Skin of body (tissue), 2 donors: ENCODE data around the gene FAM72A. TPM values are rescaled to one million over a fixed set of nuclear protein-coding genes. Genes with fewer than 3 reads are reported as not detected.
"Not testable (repeated sequence)": the region's sequence is repeated elsewhere in the genome, so short reads cannot be mapped to it uniquely, and the experiment has no call there.

Experiments used
- DNase-seq: peaks from one replicate; lab custom pipeline; 2025; lab: John Stamatoyannopoulos, UW
- total RNA-seq: library from RNA; depleted of rRNA; stranded (reverse); fragments of >200 nt; gene quantifications from one replicate; pipeline ENCODE4 v1.2.3, GENCODE V29; 2014

FAM72A gene
- total RNA-seq, 1 donor from 2014 or later = 2.8 TPM

DNA sequence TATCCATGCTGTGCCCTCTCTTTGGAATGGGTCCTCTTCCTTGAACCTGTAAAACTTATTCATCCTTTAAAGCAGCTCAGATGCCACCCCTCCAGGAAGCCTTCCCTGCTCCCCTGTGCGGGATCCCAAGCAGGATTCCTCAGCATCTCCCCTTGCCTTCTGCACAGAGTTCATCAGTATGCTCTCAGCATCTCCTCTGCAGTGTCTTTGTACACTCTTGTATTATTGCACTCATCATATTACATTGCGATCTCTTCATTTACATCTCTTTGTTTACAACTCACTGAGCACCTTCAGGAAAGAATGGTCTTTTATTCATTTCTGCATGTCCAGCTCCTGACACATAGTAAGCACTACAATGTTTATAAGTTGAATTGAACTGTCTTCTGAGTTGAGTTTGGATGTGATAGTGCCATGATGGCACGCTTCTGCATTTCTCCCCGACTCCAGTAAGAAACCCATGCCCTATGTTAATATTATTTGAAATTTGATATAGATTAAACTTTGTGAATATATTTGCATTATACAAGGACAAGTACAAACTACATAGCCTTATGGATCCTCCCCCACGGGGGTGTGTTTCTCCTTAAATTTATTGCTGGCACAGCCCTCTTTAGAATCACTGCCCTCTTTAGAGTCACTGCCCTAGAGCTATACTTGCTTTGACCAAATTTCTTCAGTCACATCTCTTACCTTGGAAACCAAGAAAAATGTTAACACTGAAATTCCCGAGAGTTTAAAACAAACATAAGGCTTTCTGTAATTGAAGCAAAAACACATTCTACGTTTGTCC, 13.2 kb upstream of the FAM72A start:
- DNase-seq = not testable (repeated sequence)

DNA sequence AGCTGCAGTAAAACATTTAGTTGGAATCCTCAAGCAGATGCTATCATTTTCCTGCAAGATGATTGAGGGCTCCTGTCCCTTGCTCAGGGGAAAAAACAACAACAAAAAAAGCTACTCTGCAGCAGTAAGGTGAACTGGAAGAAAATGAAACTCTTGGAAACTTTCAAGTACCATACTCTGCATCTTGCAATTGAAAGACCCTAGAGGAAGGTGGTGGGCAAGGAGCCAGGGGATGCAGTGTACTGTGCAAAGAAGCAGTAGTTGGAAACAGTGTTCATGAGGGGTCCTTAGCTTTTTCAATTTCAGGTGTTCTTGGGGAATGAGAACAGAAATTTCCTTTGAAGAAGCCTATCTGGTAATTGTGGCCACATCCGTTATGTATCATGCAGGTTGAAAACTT, 8.2 kb upstream of the FAM72A start:
- DNase-seq = not testable (repeated sequence)

DNA sequence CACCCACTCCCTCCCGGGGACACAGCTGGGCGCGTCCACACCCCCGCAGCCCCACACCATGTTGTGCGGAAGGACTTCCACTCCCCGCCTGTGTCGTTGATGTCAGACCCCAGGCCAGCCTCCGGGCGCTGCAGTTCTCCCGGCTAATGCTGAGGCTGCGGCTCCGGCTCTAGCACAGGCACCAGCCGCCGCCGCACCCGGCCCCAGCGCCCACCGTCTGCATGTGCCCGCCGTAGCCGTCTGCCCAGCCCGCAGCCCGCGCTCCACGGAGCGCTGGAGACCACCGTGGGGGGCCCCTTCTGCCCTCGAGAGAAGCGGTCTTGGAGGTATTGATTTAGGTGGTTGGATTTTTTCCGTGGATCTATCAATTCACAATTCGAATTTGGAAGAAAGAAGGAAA, 2.9 kb upstream of the FAM72A start:
- DNase-seq = not testable (repeated sequence)

DNA sequence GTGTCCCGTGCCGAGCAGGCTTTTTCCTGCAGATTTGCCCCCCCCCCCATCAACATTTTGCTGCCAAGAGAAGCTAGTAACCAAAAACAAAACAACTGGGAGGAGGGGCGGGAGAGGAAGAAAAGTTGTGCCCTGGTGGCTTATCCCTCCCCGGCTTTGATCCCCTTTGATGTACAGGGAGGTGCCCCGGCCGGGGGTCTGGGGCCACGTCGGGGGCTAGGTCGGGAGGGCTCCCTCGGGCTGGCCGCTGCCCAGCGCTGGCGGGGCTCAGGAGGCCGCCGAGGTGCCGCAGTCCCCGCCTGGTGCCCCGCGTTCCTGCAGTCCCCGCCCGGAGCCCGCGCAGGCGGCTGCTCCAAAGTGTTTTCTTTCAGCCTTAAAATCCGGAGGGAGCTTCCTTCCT, 2.2 kb upstream of the FAM72A start:
- not testable (repeated sequence) for DNase-seq

DNA sequence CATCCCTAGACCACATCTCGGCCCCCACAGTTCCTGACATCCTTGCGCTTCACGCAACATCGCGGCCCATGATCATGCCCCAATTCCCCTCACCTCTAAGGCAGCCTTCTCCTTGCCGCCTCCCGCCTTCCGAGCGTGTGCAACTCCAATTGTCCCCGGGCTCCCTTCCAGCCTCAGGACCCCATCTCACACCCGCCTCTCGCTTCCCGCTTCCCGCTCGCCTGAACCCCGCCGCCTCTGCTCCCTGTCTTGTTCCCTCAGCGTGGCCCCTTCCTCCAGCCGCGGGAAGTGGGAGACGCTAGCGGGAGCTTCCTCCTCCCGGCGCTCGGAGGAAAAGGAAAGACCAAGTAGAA, 1.5 kb upstream of the FAM72A start:
- not testable (repeated sequence) for DNase-seq

DNA sequence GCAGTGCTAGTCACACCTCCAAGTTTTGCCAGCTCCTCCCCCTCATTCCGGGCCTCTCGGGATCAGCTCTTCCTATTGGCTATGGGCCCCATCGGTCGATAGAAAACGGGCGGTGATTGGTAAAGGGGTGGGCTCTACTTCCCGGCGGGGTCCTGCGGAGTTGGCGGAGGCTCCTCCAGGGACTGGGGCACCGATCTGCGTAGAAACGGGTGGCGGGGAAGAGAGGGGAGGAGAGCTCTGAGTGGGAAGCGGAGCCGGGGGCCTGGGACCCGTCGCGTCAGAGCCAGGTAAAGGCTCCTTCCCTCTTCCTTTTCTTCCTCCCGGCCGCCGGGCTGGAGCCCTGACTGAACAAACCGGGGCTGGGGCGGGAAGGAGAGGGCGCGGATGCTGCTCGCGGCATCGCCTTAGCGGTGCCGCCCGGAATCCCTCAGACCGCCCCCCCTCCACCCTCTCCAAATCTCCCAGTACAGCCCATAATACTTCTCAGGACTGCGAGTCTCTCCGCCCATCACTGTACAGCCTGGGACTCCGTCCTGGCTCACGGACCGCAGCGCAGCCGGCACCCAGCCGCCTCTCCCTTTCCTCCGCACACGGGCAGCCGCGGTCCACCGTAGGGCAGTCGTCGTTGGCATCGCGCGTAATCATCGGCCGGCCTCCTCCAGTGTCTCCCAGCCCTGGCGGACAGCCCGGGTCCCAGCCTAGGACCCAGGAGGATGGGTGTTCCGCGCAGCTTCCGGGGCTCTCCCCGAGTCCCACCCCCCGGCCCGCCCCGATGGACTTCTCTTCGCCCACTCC, 922 bp upstream of the FAM72A start, which contains the start of gene SRGAP2:
Gene SRGAP2, plus strand, starts transcription at position 178 of the 795 bp plus-strand sequence. CDS start 2,430 bp downstream, outside the sequence.
- DNase-seq = not testable (repeated sequence)

DNA sequence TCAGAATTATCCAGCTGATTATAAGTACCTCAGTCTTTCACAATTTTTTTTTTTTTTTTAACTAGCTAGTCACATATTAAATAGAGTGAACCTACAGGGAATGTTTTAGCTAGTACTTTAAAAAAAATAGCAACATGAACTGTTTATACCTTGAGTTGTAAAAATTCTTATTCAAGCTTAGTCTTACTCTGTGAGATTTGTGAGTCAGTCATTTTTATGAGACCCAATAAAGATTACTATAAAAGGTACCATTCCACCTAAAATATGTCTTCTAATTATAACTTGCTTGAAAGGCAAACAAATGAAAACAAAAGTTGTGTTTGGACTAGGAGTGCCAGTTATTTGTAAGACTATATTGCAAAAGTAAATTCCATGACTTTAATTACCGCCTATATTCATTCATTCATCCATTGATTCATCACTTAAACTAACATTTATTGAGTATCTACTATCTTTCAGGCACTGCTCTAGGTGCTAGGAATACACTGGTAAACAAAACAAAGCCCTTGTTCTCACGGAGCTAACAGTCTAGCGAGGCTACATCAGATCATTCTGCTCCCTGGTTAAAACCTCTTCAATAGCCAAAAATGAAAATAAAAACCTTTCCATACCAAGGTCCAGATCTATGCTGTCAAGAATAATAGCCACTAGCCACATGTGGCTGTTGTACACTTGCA, 5.8 kb downstream of the FAM72A start:
- DNase-seq = not testable (repeated sequence)

DNA sequence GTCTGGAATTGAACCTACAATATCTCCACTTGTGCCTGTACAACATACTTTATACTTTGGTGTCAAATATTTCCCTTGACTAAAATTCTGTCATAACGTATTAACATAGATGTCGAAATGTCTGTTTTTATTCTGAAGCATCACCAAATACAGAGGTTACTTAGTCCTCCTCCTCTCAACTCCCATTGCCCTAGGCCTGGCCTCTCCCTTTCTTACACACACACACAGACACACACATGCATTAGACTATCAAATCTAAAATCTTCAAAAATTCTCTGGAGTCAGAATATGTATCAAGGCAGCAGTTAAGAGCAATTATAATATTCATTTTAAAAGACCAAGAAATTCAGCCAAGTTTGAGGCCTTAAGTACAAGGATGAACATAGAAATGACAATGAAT, 7.5 kb downstream of the FAM72A start:
- not testable (repeated sequence) for DNase-seq

DNA sequence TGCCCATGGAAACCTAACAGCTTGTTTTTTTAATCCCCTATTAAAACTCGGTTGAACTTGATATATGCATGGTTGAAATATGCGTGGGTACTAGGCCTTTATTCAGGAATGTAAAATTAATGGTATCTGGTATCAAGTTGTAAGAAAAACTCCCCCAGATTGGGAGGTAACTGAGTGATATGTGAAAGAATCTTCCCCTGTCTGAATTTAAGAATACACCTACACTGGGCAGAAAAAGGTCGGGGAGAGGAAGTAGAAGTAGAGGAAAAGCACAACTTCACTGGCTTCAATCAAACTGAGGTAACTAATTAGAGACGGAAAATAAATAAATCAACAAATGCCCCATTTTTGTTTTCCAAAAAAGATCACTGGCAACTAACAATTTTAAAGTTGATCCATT, 15.8 kb downstream of the FAM72A start:
- DNase-seq = not testable (repeated sequence)

DNA sequence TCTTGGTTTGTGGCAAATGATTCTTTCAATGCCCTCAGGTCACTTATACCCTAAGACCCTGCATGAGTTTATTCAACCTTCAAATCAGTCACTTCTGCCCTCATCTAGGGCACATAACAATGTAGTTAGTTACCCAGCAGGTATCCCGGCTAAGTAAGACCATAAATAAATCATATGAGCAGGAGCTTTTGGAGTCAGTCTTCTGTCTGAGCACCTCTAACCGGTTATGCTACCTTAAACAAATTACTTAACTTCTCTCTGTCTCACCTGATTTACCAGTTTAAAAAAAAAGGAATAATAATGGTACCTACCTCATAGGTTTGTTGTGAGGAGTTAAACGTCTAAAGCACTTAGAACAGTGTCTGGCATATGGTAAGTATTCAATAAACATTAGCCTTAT, 16.9 kb downstream of the FAM72A start:
- not testable (repeated sequence) for DNase-seq

DNA sequence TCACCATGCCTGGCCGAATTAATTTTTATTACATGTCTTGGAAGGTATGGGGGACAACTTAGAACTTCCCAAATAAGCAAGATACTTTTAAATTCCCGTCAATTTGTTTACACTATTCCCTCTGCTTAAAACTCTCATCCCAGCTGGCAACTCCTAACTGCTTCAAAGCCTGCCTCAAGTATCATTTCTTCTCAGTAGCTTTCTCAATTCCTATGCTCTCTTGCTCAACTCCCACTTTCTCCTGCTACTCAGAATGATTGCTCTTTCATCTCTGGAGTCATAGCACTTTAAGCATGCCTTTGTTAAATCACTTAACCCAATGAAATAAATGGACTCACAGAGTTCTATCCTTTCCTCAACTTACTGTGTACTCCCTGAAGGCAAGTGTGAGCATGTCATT, 18.9 kb downstream of the FAM72A start:
- not testable (repeated sequence) for DNase-seq

DNA sequence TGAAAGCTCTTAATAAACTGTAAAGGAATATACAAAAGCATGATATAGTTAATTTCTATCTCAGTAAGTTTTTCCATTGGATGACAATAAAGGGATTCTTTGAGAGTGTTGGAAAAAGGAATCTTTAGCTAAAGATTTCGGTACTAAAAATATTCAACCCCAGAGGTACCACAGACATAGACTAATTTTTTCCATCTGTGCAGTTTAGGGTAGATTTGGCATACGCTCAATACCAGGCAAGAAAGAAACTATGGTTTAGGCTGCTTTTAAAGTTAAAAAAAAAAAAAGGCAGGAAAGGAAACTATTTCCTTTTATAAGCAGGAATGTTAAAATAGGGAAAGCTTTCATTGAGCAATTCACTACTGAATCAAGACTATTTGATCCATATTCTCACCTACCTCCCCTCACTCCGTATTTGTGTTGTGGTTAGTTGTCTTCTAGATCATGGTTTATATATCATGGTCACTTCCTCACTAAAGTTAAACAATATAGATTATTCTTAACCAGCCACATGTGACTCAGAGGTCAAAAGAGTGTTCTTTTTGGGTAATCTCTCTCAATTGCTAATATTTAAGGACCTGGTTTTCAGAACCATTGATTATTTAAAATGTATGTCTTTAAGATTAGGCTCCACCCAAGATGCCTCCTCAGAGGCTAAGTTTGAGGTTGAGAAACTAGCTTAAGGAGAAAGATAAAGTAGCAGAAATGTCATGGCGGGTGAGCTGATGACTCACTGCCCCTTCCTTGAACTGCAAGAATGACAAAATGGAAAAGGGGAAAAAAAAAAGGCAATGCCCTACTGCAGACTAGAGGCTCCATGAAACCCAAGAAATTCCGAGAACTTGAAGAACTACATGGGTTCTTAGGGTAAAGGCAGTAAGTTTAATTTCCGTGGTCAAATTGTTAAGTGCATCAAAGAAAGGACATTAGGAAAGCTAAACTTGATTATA, 20.0 kb downstream of the FAM72A start:
- DNase-seq = not testable (repeated sequence)

DNA sequence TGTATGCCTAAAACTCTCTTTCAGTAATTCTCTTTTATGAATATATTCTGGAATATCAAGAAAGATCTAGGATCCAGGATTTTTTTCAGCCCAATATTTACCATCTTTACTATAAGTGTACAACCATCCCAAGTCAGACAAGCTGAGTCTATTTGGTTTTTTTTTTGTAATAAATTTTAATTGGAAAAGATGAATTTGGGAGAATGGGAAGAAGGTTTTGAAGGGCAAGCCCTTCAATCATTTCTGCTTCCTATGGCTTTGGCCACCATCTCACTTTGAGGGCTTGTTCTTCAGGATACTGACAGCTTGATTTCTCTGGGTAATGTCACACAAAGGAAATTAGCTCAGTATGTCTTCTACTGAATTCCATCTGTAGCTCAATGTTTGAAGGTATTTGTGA, 23.0 kb downstream of the FAM72A start:
- DNase-seq = not testable (repeated sequence)

DNA sequence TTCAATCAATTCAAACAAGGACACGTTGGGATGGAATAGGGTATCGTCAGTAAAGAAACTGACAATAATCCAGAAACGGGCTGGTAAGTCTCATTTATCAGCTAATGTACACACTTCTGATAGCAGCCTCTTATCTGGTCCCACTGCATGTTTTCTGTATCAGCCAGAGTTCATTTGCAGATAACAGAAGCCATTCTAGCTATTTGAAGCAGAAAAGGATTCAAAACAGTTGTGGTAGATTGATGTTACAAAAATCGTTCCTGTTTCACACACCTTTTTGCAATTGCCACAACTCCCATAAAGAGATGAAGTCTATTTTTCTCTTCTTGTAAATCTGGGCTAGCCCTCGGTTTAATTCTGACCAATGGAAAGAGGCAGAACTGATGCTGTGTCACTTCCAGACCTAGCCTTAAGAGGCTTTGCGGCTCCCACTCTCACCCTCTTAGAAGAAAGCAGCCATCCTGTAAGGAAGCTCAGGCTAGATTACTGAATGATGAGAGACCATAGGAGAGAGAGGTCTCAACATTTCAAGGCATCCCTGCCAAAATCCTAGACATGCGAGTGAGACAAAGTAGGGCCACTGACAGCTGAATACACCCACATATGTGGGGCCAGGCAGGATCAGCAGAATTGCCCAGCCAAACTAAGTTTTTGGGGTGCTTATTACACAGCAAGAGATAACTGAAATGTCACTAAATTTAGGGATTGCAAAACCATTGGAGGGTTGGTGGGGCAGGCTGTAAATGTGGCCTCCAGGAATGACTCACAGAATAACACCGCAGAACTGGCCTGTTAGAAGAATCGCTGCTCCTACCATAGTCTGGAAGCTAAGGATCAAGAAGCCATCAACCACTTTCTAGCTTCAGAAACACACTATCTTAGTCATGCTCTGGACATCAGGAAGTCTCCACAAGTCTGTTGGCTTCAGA, 24.3 kb downstream of the FAM72A start:
- not testable (repeated sequence) for DNase-seq

DNA sequence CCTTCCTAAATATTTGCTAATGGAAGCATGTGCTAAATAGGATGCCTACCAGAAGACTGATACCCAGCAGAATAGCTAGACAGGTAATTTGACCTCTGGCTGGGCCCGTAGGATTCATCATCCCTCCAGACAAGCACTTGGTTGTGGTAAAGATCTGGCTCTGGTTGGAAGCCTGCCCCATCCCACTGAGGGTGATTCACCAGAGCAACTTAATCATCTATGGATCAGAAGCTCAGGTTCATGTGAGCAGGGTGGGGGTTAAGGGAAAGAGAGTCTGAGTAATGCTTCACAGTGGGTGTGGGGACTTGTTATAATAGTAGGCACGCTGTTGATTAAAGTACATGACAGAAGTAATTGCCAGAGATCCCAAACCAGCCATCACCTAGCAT, 26.5 kb downstream of the FAM72A start:
- not testable (repeated sequence) for DNase-seq

DNA sequence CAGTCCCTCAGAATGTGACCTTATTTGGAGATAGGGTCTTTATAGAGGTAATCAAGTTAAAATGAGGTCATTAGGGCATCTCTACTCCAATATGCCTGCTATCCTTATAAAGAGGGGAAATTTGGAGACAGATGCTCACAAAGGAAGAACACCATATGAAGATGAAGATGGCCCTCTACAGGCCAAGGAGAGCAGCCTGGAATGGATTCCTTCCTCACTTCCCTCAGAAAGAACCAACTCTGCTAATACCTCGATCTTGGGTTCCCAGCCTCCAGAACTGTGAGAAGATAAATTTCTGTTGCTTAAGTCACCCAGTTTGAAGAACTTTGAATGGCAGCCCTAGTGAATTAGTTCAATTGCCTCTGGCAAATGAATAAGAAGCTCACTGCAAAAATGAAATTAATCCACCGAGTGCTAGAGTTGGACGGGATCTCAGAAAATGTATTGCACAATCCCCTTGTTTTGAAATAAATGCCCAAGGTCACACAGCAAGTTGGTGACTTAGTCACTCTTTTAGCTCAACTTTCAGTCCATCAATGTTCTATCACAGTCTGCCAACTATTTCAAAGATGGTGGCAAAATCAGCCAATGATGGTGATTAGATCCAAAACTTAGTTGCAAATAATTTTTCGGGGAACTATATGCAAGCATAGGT, 27.1 kb downstream of the FAM72A start:
- not testable (repeated sequence) for DNase-seq

DNA sequence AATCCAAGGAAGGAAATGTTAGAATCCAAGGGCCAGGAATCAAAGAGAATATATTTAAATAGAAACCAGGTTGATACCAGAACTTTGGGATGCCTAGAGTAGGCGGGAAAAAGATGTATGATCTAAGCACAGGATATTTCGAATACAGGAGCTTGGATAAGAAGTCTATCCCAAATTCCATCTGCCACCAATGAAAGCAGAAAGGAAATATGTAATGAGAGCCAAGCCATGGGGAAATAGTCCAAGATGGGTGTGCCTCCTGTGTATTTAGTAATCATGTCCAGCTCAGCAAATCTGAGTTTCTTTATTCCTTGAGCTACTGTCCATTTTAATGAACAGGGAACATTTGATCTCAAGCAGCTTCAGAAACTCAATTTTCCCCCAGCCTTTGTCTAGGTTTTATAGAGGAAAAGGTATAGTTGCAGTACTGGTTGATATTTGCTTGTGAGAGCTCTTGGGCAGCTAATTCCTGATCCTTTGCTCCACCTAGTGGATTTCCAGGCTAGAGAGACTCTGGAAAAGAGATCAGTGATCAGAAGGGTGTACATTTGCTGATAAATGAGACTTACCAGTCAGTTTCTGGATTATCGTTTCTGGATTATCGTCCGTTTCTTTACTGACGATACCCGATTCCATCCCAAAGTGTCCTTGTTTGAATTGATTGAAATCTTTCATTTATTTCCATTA, 28.3 kb downstream of the FAM72A start:
- peak; percentile 5 for DNase-seq

DNA sequence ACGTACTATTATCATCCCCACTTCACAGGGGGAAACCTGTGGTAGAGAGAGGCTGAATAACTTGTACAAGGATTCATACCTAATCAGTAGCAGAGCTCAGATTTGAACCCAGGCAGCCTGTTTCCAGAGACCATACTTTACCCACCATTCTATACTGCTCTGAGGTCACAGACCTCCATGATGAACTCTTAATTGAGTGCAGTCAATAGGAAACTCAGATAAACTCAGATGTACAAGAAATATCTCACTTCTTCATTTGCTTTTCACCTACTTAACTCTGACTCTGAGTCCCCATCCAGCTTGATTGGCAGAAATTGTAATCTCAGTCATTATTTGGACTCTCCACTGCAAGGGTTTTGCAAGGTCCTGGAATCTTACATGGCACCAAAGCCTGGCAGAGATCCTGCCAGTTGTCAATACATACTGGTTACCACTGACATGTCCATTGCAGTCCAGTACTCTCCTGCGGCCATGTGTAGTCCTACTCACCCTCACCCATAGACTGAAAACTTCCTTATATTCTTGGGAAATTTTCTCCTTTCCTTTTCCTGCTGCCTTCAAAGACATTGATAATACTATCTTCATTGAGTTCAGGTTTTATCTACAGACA, 29.4 kb downstream of the FAM72A start:
- not testable (repeated sequence) for DNase-seq
